Keratinocyte (primary cell): ENCODE measurements around the gene EDDM13. TPM values are rescaled to one million over a fixed set of nuclear protein-coding genes. Genes with fewer than 3 reads are reported as not detected.

Source experiments
- DNase-seq: peaks from one replicate; pipeline ENCODE4 v3.0.0-alpha.2; 2011; ENCODE audit warnings: low read depth, missing footprints, low spot score
- FAIRE-seq: peaks from 2 replicates; lab custom pipeline; 2011; peaks lifted over from hg19 to GRCh38; lab: Jason Lieb, UNC
- H2AFZ ChIP-seq: 2 replicates; pipeline ENCODE4 v1.6.0; 2012; ENCODE audit warnings: low read length, control low read depth, inconsistent platforms; ENCODE audit not compliant: control insufficient read depth
- H3K27ac ChIP-seq: 2 replicates; pipeline ENCODE4 v1.5.1; 2011; ENCODE audit warnings: low read length; ENCODE audit not compliant: control insufficient read depth, insufficient read depth
- H3K27me3 ChIP-seq: 3 replicates; pipeline ENCODE4 v1.6.0; 2011; ENCODE audit warnings: low read length; ENCODE audit not compliant: control insufficient read depth, insufficient read depth; ENCODE audit errors: extremely low read depth
- H3K36me3 ChIP-seq, 2 experiments: 2 replicates in 1 of 2; 3 replicates in 1 of 2; pipeline ENCODE4 v1.5.1; 2011; ENCODE audit warnings: low read length in 2 of 2, mild to moderate bottlenecking in 1 of 2; ENCODE audit not compliant: control insufficient read depth in 2 of 2, insufficient read depth in 2 of 2; ENCODE audit errors: extremely low read depth in 1 of 2
- H3K4me1 ChIP-seq: 3 replicates; pipeline ENCODE4 v1.5.1; 2011; ENCODE audit warnings: low read length; ENCODE audit not compliant: control insufficient read depth, insufficient read depth; ENCODE audit errors: extremely low read depth
- H3K4me2 ChIP-seq: 3 replicates; pipeline ENCODE4 v1.6.0; 2011; ENCODE audit warnings: low read depth, low read length; ENCODE audit not compliant: control insufficient read depth, insufficient read depth; ENCODE audit errors: extremely low read depth
- H3K4me3 ChIP-seq, 3 experiments: fragments of 200-600 bp in 1 of 3; sonication (generic) in 1 of 3; 2 replicates in 2 of 3; 3 replicates in 1 of 3; pipeline ENCODE4 v1.5.1; 2011 to 2016; ENCODE audit warnings: low read length in 3 of 3, mild to moderate bottlenecking in 3 of 3, control low read depth in 2 of 3, inconsistent platforms in 1 of 3, low read depth in 1 of 3, mixed read lengths in 1 of 3, mixed run types in 1 of 3, moderate library complexity in 1 of 3; ENCODE audit not compliant: control insufficient read depth in 2 of 3, insufficient read depth in 2 of 3; ENCODE audit errors: extremely low read depth in 1 of 3
- H3K79me2 ChIP-seq: 2 replicates; pipeline ENCODE4 v1.6.0; 2012; ENCODE audit warnings: low read length; ENCODE audit not compliant: control insufficient read depth, insufficient read depth
- H3K9ac ChIP-seq: 3 replicates; pipeline ENCODE4 v1.6.0; 2011; ENCODE audit warnings: low read length; ENCODE audit not compliant: control insufficient read depth, insufficient read depth; ENCODE audit errors: extremely low read depth
- H3K9me1 ChIP-seq: 3 replicates; pipeline ENCODE4 v1.6.0; 2011; ENCODE audit warnings: low read length; ENCODE audit not compliant: control insufficient read depth, insufficient read depth; ENCODE audit errors: extremely low read depth
- H3K9me3 ChIP-seq: 2 replicates; pipeline ENCODE4 v1.5.1; 2012; ENCODE audit warnings: low read depth, low read length; ENCODE audit not compliant: control insufficient read depth
- H4K20me1 ChIP-seq: 3 replicates; pipeline ENCODE4 v1.6.0; 2011; ENCODE audit warnings: low read length; ENCODE audit not compliant: control insufficient read depth, insufficient read depth; ENCODE audit errors: extremely low read depth
- CTCF ChIP-seq, 3 experiments: IDR thresholded peaks in 1 of 3; conservative IDR thresholded peaks in 1 of 3; optimal IDR thresholded peaks in 1 of 3; 2 replicates in 2 of 3; 3 replicates in 1 of 3; pipeline versions ENCODE3 to v1.5.1; 2011; ENCODE audit warnings: low read length in 3 of 3, mild to moderate bottlenecking in 3 of 3, moderate library complexity in 2 of 3, control low read depth in 1 of 3, inconsistent platforms in 1 of 3; ENCODE audit not compliant: insufficient read depth in 2 of 3; ENCODE audit errors: extremely low read depth in 1 of 3
- EZH2 ChIP-seq: IDR thresholded peaks from one replicate; pipeline ENCODE4 v1.6.1; 2012; ENCODE audit warnings: inconsistent platforms, mild to moderate bottlenecking, low read length, moderate library complexity
- dilution Hi-C: fragments of 300-500 bp; cut with MboI; formaldehyde crosslinking; loops from one replicate; pipeline ENCODE4 v1.7.0; 2020; ENCODE audit warnings: low sequenced_read_pairs; ENCODE audit not compliant: extremely low pct_ligation_motif_present
- polyA plus RNA-seq, 5 experiments: library from polyadenylated mRNA; depleted of rRNA in 3 of 5; stranded (reverse) in 3 of 5; stranded (forward) in 1 of 5; unstranded in 1 of 5; fragments of >200 nt; gene quantifications; 1 replicate in 1 of 5; 2 replicates in 3 of 5; 3 replicates in 1 of 5; pipeline versions ENCODE4 v1.2.1 to v1.2.3, GENCODE V29; 2011 to 2012; ENCODE audit warnings: missing spikeins in 2 of 5, low read depth in 1 of 5, low replicate concordance in 1 of 5

EDDM13 gene
- polyA plus RNA-seq, 1 donor (not counting 4 experiments of a cell fraction or from before 2014, with no cell fraction given): 6.1 TPM

- no peak for DNase-seq
- FAIRE-seq: no peak
- Histone ChIP-seq H3K9ac (no peak overlapping the region), H3K27ac (no peak overlapping the region), H3K4me3 (no peak overlapping the region), H3K27me3 (no peaks in the 10 kb centered on the region), H3K4me1 (peaks cover 4% of the 10 kb centered on the region), H3K36me3 (no peaks in the 10 kb centered on the region), H3K9me1 (no peaks in the 10 kb centered on the region), H3K9me3 (no peaks in the 10 kb centered on the region), H3K4me2 (no peak overlapping the region), H3K79me2 (no peaks in the 10 kb centered on the region), H2AFZ (no peak overlapping the region), H4K20me1 (no peaks in the 10 kb centered on the region)
- dilution Hi-C loops: no loop called here
- no peak for TF ChIP-seq CTCF (optimal IDR thresholded peaks at IDR 0.05 in 1 of 3, IDR thresholded peaks at IDR 0.05 in 1 of 3, conservative IDR thresholded peaks at IDR 0.05 in 1 of 3; ENCODE audit: extremely low read depth in 1 of 3, insufficient read depth in 2 of 3, low read length in 3 of 3)
- TF ChIP-seq EZH2: no peak
Observed at GRCh38 chr19:56321254-56321988, 48.9 kb downstream of the EDDM13 start.

DNA sequence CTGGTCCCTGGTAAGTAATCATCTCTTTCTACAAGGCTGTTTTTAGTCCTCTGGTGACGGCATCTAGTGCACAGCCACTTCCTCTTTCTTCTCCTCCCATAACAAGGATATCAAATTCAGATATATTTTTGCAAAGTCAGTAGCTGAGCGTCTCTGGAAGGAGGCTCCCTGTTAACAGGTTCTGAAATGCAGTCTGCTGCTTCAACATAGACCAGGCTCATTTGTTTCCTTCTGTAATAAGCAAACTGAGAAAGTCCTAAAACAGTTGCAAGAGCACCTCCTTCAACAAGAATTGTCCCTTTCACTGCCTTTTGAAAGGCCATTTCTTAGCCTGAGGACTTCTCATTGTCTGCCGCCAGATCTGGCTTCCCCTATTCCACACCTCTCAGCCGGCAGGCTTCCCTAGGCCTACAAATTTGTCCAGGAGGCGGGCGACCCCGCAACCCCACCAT is 49.5 kb downstream of the EDDM13 start:
- H3K79me2 ChIP-seq: no peaks in the 10 kb centered on the region
- TF ChIP-seq CTCF (optimal IDR thresholded peaks at IDR 0.05 in 1 of 3, IDR thresholded peaks at IDR 0.05 in 1 of 3, conservative IDR thresholded peaks at IDR 0.05 in 1 of 3; ENCODE audit: extremely low read depth in 1 of 3, insufficient read depth in 2 of 3, low read length in 3 of 3) (no peak), EZH2 (no peak)
- dilution Hi-C loops: no loop called here
- H3K27ac ChIP-seq: no peak overlapping the region
- no peaks in the 10 kb centered on the region for H3K27me3 ChIP-seq
- H3K9ac ChIP-seq: no peak overlapping the region
- no peaks in the 10 kb centered on the region for H3K36me3 ChIP-seq
- H3K4me2 ChIP-seq: no peak overlapping the region
- H3K9me3 ChIP-seq: no peaks in the 10 kb centered on the region
- no peaks in the 10 kb centered on the region for H4K20me1 ChIP-seq
- no peaks in the 10 kb centered on the region for H3K9me1 ChIP-seq
- no peak overlapping the region for H3K4me3 ChIP-seq
- DNase-seq (no peak), FAIRE-seq (no peak)
- no peak overlapping the region for H2AFZ ChIP-seq
- H3K4me1 ChIP-seq: peaks cover 4% of the 10 kb centered on the region
